ENCODE measurements around the gene TTLL6. TPM values are rescaled to one million over a fixed set of nuclear protein-coding genes. Genes with fewer than 3 reads are reported as not detected.

Gene TTLL6
- total and polyA plus RNA-seq, 9 of the 15 experiments (the other 6 are each of a cell fraction or from before 2014, with no cell fraction given) = 0.05 TPM; not detected in 8

GRCh38 chr17:48830840-48831548, 14.0 kb upstream of the TTLL6 start, which contains the start of gene CALCOCO2 (continued):
- TF ChIP-seq CHCHD3 (CRISPR knock-in tag; IDR thresholded peaks at IDR 0.05) (no peak), FOXJ2 (tag; IDR thresholded peaks at IDR 0.05) (no peak), RNF2 (IDR thresholded peaks at IDR 0.05) (no peak), IRF2 (CRISPR knock-in tag; IDR thresholded peaks at IDR 0.05) (no peak), CBFB (CRISPR knock-in tag; IDR thresholded peaks at IDR 0.05) (no peak), HDAC1 (IDR thresholded peaks at IDR 0.05) (peak in 1 of 2 experiments; percentile 91; a peak in 2 of 4 replicates), NR3C1 (CRISPR knock-in tag; IDR thresholded peaks at IDR 0.05) (0 out of 2 replicates have a peak, but pooled peaks have one; percentile 30), SIN3A (IDR thresholded peaks at IDR 0.05; ENCODE audit: borderline replicate concordance in 2 of 2, control insufficient read depth in 1 of 2, low read depth in 2 of 2, low read length in 2 of 2) (no peak), ZFPM2 (CRISPR knock-in tag; IDR thresholded peaks at IDR 0.05) (0 out of 2 replicates have a peak, but pooled peaks have one; percentile 59), KDM5B (IDR thresholded peaks at IDR 0.05; ENCODE audit: insufficient replicate concordance, low read depth, low read length) (no peak), KDM2B (CRISPR knock-in tag; IDR thresholded peaks at IDR 0.05) (no peak), IRF9 (tag; IDR thresholded peaks at IDR 0.05) (0 out of 2 replicates have a peak, but pooled peaks have one; percentile 18), HDAC3 (IDR thresholded peaks at IDR 0.05; ENCODE audit: borderline replicate concordance, partially characterized antibody) (no peak), PYGO2 (tag; IDR thresholded peaks at IDR 0.05) (no peak), TEAD4 (IDR thresholded peaks at IDR 0.05; ENCODE audit: low read length) (no peak; the same call in 1 of the 2 replicates), TEAD4 (CRISPR knock-in tag; IDR thresholded peaks at IDR 0.05; ENCODE audit: borderline replicate concordance) (no peak), ZNF121 (CRISPR knock-in tag; conservative IDR thresholded peaks at IDR 0.05) (no peak), ZNF445 (CRISPR knock-in tag; IDR thresholded peaks at IDR 0.05; ENCODE audit: low read depth) (no peak), CREBBP (IDR thresholded peaks at IDR 0.05; ENCODE audit: low read depth, low read length) (no peak), PTBP1 (IDR thresholded peaks at IDR 0.05; ENCODE audit: low read depth, low read length) (no peak), HNRNPUL1 (IDR thresholded peaks at IDR 0.05; ENCODE audit: low read length) (no peak), ZBTB26 (CRISPR knock-in tag; IDR thresholded peaks at IDR 0.05) (no peak)
- TF ChIP-seq, protein P1, sequence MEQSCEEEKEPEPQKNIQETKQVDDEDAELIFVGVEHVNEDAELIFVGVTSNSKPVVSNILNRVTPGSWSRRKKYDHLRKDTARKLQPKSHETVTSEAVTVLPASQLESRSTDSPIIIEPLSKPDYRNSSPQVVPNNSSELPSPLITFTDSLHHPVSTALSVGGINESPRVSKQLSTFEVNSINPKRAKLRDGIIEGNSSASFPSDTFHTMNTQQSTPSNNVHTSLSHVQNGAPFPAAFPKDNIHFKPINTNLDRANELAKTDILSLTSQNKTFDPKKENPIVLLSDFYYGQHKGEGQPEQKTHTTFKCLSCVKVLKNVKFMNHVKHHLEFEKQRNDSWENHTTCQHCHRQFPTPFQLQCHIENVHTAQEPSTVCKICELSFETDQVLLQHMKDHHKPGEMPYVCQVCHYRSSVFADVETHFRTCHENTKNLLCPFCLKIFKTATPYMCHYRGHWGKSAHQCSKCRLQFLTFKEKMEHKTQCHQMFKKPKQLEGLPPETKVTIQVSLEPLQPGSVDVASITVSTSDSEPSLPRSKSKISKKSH (CRISPR knock-in tag; IDR thresholded peaks at IDR 0.05) = no peak
- TF ChIP-seq, protein P2, sequence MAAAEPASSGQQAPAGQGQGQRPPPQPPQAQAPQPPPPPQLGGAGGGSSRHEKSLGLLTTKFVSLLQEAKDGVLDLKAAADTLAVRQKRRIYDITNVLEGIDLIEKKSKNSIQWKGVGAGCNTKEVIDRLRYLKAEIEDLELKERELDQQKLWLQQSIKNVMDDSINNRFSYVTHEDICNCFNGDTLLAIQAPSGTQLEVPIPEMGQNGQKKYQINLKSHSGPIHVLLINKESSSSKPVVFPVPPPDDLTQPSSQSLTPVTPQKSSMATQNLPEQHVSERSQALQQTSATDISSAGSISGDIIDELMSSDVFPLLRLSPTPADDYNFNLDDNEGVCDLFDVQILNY (CRISPR knock-in tag; IDR thresholded peaks at IDR 0.05) = no peak
